ENCODE results near the gene ARHGDIB.

ARHGDIB gene

GRCh38 chr12:14982991-14983390 is 21.6 kb upstream of the ARHGDIB start:
- DNase-seq, result no peak

GRCh38 chr12:14982562-14982961 is 21.2 kb upstream of the ARHGDIB start:
- no peak for DNase-seq

- DNase-seq, result no peak
These were observed 19.6 kb upstream of the ARHGDIB start for GRCh38 chr12:14981049-14981448.

GRCh38 chr12:14979468-14979867 is 18.1 kb upstream of the ARHGDIB start:
- DNase-seq, result no peak

GRCh38 chr12:14976658-14977057 is 15.3 kb upstream of the ARHGDIB start:
- DNase-seq, result no peak

- no peak for DNase-seq
These were observed 14.1 kb upstream of the ARHGDIB start for GRCh38 chr12:14975457-14975856.

GRCh38 chr12:14974633-14975032 is 13.2 kb upstream of the ARHGDIB start:
- DNase-seq, result no peak

- no peak for DNase-seq
These were observed 11.4 kb upstream of the ARHGDIB start, which contains the start of gene PDE6H for GRCh38 chr12:14972816-14973215. Gene PDE6H, plus strand, starts transcription at chr12:14973042. Its CDS starts 4,971 bp downstream, at chr12:14978013.

GRCh38 chr12:14970473-14970872 is 9.1 kb upstream of the ARHGDIB start:
- no peak for DNase-seq

- DNase-seq, result no peak
These were observed 7.1 kb upstream of the ARHGDIB start for GRCh38 chr12:14968478-14968877.

- DNase-seq, result no peak
These were observed 3.8 kb upstream of the ARHGDIB start for GRCh38 chr12:14965221-14965620.

GRCh38 chr12:14964406-14964805 is 3.0 kb upstream of the ARHGDIB start:
- no peak for DNase-seq

- DNase-seq, result no peak
These were observed 2.1 kb upstream of the ARHGDIB start for GRCh38 chr12:14963520-14963919.

GRCh38 chr12:14962797-14963196 is 1.4 kb upstream of the ARHGDIB start:
- DNase-seq, result no peak

- no peak for DNase-seq
These were observed 745 bp upstream of the ARHGDIB start for GRCh38 chr12:14962153-14962539.

GRCh38 chr12:14960548-14961465 is 594 bp downstream of the ARHGDIB start:
- peak; percentile 86 for DNase-seq

- no peak for DNase-seq
These were observed 1.4 kb downstream of the ARHGDIB start for GRCh38 chr12:14959916-14960496.

GRCh38 chr12:14959463-14959862 is 1.9 kb downstream of the ARHGDIB start:
- peak; percentile 42 for DNase-seq

GRCh38 chr12:14959126-14959440 is 2.3 kb downstream of the ARHGDIB start:
- no peak for DNase-seq

GRCh38 chr12:14958361-14959125 is 2.9 kb downstream of the ARHGDIB start:
- peak; percentile 44 for DNase-seq

- no peak for DNase-seq
These were observed 3.7 kb downstream of the ARHGDIB start for GRCh38 chr12:14957551-14958168.

GRCh38 chr12:14956905-14957304 is 4.5 kb downstream of the ARHGDIB start:
- no peak for DNase-seq
